ENCODE measurements around the gene ATOX1.

- no peak for TF ChIP-seq CTCF (IDR thresholded peaks at IDR 0.05)
- TF ChIP-seq POLR2A (IDR thresholded peaks at IDR 0.05), result no peak
These were observed 8.3 kb downstream of the ATOX1 start for GRCh38 chr5:151750121-151750520.
